ENCODE measurements around the gene HBE1. TPM values are rescaled to one million over a fixed set of nuclear protein-coding genes. Genes with fewer than 3 reads are reported as not detected.

The HBE1 gene
- total and polyA plus RNA-seq, 9 of the 15 experiments (the other 6 are each of a cell fraction or from before 2014, with no cell fraction given): 612 to 10,250 (median 2,181) TPM

DNA sequence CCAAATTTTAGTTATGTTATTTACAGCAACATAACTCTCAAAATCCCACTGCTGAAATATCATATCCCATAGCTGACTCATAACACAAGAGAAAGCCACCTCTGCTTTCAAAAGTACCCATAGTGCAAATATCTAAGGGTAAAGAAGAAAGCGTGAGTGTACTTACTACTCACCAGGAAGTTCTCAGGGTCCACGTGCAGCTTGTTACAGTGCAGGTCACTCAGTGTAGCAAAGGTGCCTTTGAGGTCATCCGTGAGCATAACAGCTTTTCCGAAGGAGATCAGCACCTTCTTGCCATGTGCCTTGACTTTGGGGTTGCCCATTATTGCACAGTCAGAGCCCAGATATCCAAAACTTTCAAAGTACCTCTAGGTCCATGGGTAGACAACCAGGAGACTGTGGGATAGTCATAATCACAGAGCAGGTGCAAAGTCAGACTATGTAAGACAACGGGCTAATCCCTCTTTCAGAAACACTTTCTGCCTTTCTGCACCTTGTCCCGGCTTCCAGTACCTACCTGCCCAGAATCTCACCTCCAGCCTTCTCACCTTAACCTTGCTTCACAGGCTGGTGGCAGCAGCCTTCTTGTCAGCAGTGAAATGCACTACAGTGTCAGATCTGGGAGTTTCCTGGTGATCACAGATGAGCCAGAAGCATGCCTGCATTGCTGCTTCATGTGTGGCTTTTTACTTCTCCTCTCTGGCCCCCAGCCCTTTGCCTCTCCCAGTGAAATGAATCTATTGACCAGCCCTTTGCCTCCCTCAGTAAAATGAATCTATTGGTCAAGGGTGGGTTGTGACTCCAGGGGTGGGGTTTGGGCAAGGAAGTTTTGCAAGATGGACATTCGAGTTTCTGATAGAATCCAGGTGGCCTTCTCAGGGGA is 26.6 kb downstream of the HBE1 start:
- no peaks in the 10 kb centered on the region for H3K9me3 ChIP-seq (replicated peaks; ENCODE audit: control insufficient read depth, insufficient read depth, low read depth, low read length)
- in situ Hi-C loops (cut with MboI) (loop anchor here (5.0 kb wide), 1 partner anchor 44 kb away; no protein-coding TSS in a partner anchor), intact Hi-C loops (cut with micrococcal nuclease) (loop anchor here (2.0 kb wide), 3 partner anchors 36 to 118 kb away; no protein-coding TSS in a partner anchor)
- ChIA-PET CTCF (ENCODE audit: low intra/inter-chr PET ratio) (interaction anchor here (1.0 kb wide), 1 partner anchor 48 kb away, joined by 3 read pairs; no protein-coding TSS in a partner anchor), POLR2A (interaction anchor here (0.7 to 1.6 kb wide), 7 partner anchors 10 to 224 kb away, joined by 3 to 10 read pairs (median 3); partner anchors contain the start of gene HBD)
- peaks cover 8 to 36% of the 10 kb centered on the region in 2 experiments for H3K4me1 ChIP-seq (replicated peaks in 1 of 2; ENCODE audit: control insufficient read depth in 2 of 2, insufficient read depth in 2 of 2, low read length in 2 of 2)
- H2AFZ ChIP-seq (ENCODE audit: low read depth, low read length): peak overlapping the region; percentile 48; the same call in 1 of the 2 replicates
- peak; percentile 61 for ATAC-seq
- H3K36me3 ChIP-seq (ENCODE audit: control insufficient read depth, insufficient read depth, low read length): peaks cover 40% of the 10 kb centered on the region
- peak overlapping the region; percentile 26 for H3K4me3 ChIP-seq
- WGBS (ENCODE audit: insufficient coverage, low coverage, missing lambda C conversion rate): 5% methylated on average over 7 of the region's 7 CpGs
- peak; percentile 77 for FAIRE-seq
- peak overlapping the region; percentile 80 for H3K27ac ChIP-seq (ENCODE audit: extremely low read depth, low read depth, low read length)
- peak overlapping the region; percentile 70 to 80; a peak in 3 of 4 replicates for H3K9ac ChIP-seq (ENCODE audit: insufficient read depth in 1 of 2, low read depth in 2 of 2, low read length in 2 of 2)
- peaks cover 85% of the 10 kb centered on the region for H3K79me2 ChIP-seq (ENCODE audit: control insufficient read depth, insufficient read depth, low read length)
- 0 out of 2 replicates have a peak, but pooled peaks cover 5% of the 10 kb centered on the region for H4K20me1 ChIP-seq (replicated peaks; ENCODE audit: control insufficient read depth, insufficient read depth, low read length)
- no TSS peak for BruUV-seq (replicated peaks)
- no peaks in the 10 kb centered on the region for H3K9me1 ChIP-seq (ENCODE audit: control insufficient read depth, insufficient read depth, low read length)
- H3K4me2 ChIP-seq (ENCODE audit: insufficient read depth, low read length): peak overlapping the region; percentile 88
- H3K27me3 ChIP-seq (ENCODE audit: control insufficient read depth in 2 of 2, insufficient read depth in 2 of 2, low read length in 2 of 2): no peaks in the 10 kb centered on the region
- DNase-seq (ENCODE audit: extremely low read depth in 1 of 4, low spot score in 3 of 4): peak in 2 of 4 experiments; percentile 59 to 88
- TF ChIP-seq EWSR1 (IDR thresholded peaks at IDR 0.05; ENCODE audit: borderline replicate concordance, low read depth, partially characterized antibody) (peak; percentile 56), GABPB1 (CRISPR knock-in tag; IDR thresholded peaks at IDR 0.05) (0 out of 2 replicates have a peak, but pooled peaks have one; percentile 29), ID3 (CRISPR knock-in tag; IDR thresholded peaks at IDR 0.05) (no peak), ID3 (tag; IDR thresholded peaks at IDR 0.05) (0 out of 2 replicates have a peak, but pooled peaks have one; percentile 39), ZNF253 (CRISPR knock-in tag; conservative IDR thresholded peaks at IDR 0.05) (no peak), YY1 (IDR thresholded peaks at IDR 0.05; ENCODE audit: borderline replicate concordance in 1 of 3, control insufficient read depth in 1 of 3, extremely low read depth in 1 of 3, insufficient read depth in 3 of 3, insufficient read length in 1 of 3, insufficient replicate concordance in 2 of 3, low read depth in 1 of 3, low read length in 2 of 3) (peak in 1 of 3 experiments; percentile 33), ETS1 (conservative IDR thresholded peaks at IDR 0.05; ENCODE audit: control insufficient read depth, low read depth, low read length) (0 out of 2 replicates have a peak, but pooled peaks have one; percentile 71), GATAD2A (IDR thresholded peaks at IDR 0.05) (0 out of 2 replicates have a peak, but pooled peaks have one; percentile 45), POLR2AphosphoS2 (IDR thresholded peaks at IDR 0.05; ENCODE audit: low read length) (peak; percentile 99), CCNT2 (IDR thresholded peaks at IDR 0.05; ENCODE audit: borderline replicate concordance, extremely low read depth, insufficient read length, low read depth, low read length) (peak; percentile 49), E2F6 (IDR thresholded peaks at IDR 0.05; ENCODE audit: borderline replicate concordance in 1 of 2, extremely low read depth in 1 of 2, insufficient read depth in 1 of 2, insufficient read length in 1 of 2, low read depth in 1 of 2, low read length in 1 of 2, poor library complexity in 1 of 2, severe bottlenecking in 1 of 2) (peak; percentile 68 to 75), NUFIP1 (IDR thresholded peaks at IDR 0.05; ENCODE audit: partially characterized antibody) (peak; percentile 48), FOXK2 (conservative IDR thresholded peaks at IDR 0.05 in 1 of 2, IDR thresholded peaks at IDR 0.05 in 1 of 2; ENCODE audit: low read depth in 2 of 2) (peak; percentile 74 to 78), NR1H2 (CRISPR knock-in tag; IDR thresholded peaks at IDR 0.05) (0 out of 2 replicates have a peak, but pooled peaks have one; percentile 53)
- TF ChIP-seq, protein P1, sequence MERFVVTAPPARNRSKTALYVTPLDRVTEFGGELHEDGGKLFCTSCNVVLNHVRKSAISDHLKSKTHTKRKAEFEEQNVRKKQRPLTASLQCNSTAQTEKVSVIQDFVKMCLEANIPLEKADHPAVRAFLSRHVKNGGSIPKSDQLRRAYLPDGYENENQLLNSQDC (CRISPR knock-in tag; IDR thresholded peaks at IDR 0.05): peak; percentile 51; the same call in 1 of the 2 replicates

Measured in K562 (cell line).